Measurements from ENCODE around the gene ZNF699. TPM values are rescaled to one million over a fixed set of nuclear protein-coding genes. Genes with fewer than 3 reads are reported as not detected.

The ZNF699 gene
- total and polyA plus RNA-seq, 2 of the 13 experiments (the other 11 are each of a cell fraction or from before 2014, with no cell fraction given) = 0.33 to 2.2 TPM

DNA sequence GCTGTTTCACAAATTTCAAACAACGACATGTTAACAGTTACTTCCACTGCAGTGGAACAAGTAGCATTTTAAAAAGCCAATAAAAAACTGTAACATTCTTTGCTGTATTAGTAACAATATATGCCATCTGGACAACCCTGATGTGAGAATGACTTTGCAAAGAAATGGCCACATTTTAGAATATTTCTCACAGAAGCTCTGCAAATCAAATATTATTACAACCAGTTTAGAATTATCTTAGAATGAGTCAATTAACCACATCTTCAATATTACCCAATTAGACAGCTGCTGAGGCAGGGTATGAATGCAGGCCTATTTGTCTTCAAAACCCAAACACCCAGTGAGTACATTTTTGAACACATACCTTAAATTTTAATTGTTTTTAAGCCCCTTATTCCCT lies 3.2 kb downstream of the ZNF699 start (continued):
- TF ChIP-seq RBM39 (IDR thresholded peaks at IDR 0.05; ENCODE audit: low read depth, low read length, poor library complexity, severe bottlenecking) = no peak
- TF ChIP-seq ZZZ3 (CRISPR knock-in tag; IDR thresholded peaks at IDR 0.05; ENCODE audit: borderline replicate concordance) = no peak
- TF ChIP-seq TARDBP (CRISPR knock-in tag; IDR thresholded peaks at IDR 0.05) = no peak
- TF ChIP-seq MAFG (CRISPR knock-in tag; IDR thresholded peaks at IDR 0.05) = no peak
- TF ChIP-seq, protein P1, sequence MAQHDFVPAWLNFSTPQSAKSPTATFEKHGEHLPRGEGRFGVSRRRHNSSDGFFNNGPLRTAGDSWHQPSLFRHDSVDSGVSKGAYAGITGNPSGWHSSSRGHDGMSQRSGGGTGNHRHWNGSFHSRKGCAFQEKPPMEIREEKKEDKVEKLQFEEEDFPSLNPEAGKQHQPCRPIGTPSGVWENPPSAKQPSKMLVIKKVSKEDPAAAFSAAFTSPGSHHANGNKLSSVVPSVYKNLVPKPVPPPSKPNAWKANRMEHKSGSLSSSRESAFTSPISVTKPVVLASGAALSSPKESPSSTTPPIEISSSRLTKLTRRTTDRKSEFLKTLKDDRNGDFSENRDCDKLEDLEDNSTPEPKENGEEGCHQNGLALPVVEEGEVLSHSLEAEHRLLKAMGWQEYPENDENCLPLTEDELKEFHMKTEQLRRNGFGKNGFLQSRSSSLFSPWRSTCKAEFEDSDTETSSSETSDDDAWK (CRISPR knock-in tag; IDR thresholded peaks at IDR 0.05) = no peak
- TF ChIP-seq LCORL (IDR thresholded peaks at IDR 0.05) = no peak
- no peak for TF ChIP-seq LCORL (CRISPR knock-in tag; IDR thresholded peaks at IDR 0.05)
- TF ChIP-seq ZNF136 (CRISPR knock-in tag; IDR thresholded peaks at IDR 0.05; ENCODE audit: low read depth) = no peak
- no peak for TF ChIP-seq PHF8 (CRISPR knock-in tag; IDR thresholded peaks at IDR 0.05)
- no peak for TF ChIP-seq ZSCAN30 (CRISPR knock-in tag; IDR thresholded peaks at IDR 0.05)
- no peak for TF ChIP-seq GABPA (IDR thresholded peaks at IDR 0.05; ENCODE audit: low read depth, low read length)
- no peak for TF ChIP-seq GABPA (CRISPR knock-in tag; IDR thresholded peaks at IDR 0.05; ENCODE audit: low read depth)
- no peak for TF ChIP-seq DPF2 (CRISPR knock-in tag; IDR thresholded peaks at IDR 0.05; ENCODE audit: borderline replicate concordance, low read depth)
- TF ChIP-seq FIP1L1 (IDR thresholded peaks at IDR 0.05; ENCODE audit: borderline replicate concordance, insufficient read depth, low read depth, low read length) = no peak

DNA sequence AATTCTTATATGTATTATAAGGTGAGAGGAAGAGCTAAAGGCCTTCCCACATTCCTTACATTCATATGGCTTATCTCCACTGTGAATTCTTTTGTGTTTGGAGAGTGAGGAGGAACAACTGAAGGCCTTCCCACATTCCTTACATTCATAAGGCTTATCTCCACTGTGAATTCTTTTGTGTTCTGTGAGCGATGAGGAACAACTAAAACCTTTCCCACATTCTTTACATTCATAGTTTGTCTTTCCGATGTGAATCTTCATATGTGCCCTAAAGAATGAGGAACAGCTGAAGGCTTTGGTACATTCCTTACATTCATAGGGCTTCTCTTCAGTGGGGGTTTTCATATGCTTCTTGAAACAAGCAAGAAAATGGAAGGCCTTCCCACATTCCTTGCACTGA lies 13.3 kb downstream of the ZNF699 start:
- no peak overlapping the region for H3K27ac ChIP-seq (ENCODE audit: extremely low read length, insufficient read depth, low read length)
- no peaks in the 10 kb centered on the region for H3K4me1 ChIP-seq (ENCODE audit: insufficient read depth, low read length)
- H3K4me2 ChIP-seq (ENCODE audit: low read depth, low read length) = no peak overlapping the region
- ChIA-PET POLR2A (no interaction called here), CTCF (ENCODE audit: low intra/inter-chr PET ratio, low total read pairs) (no interaction called here)
- H3K9ac ChIP-seq (ENCODE audit: insufficient read depth, low read depth, low read length) = no peak overlapping the region
- peaks cover 93% of the 10 kb centered on the region for H3K9me3 ChIP-seq (ENCODE audit: low read length)
- FAIRE-seq (no peak), DNase-seq (ENCODE audit: low spot score) (no peak), ATAC-seq (no peak)
- intact Hi-C loops (cut with micrococcal nuclease; ENCODE audit: unreplicated experiment) = no loop called here
- peaks cover 1 to 22% of the 10 kb centered on the region in 2 experiments; a peak in 2 of 5 replicates for H3K36me3 ChIP-seq (replicated peaks in 1 of 2; ENCODE audit: control insufficient read depth in 1 of 2, insufficient read depth in 2 of 2, low read length in 2 of 2)
- H3K27me3 ChIP-seq (ENCODE audit: control insufficient read depth in 1 of 2, insufficient read depth in 2 of 2, low read length in 2 of 2) = no peaks in the 10 kb centered on the region
- no TSS peak for BruUV-seq (replicated peaks)
- no peaks in the 10 kb centered on the region for H3K79me2 ChIP-seq (ENCODE audit: insufficient read depth, low read length)
- TF ChIP-seq ATF1 (CRISPR knock-in tag; IDR thresholded peaks at IDR 0.05) = no peak
- no peak overlapping the region for H3K4me3 ChIP-seq (replicated peaks in 1 of 3; ENCODE audit: insufficient read depth in 1 of 3, low read depth in 2 of 3, low read length in 3 of 3)
- WGBS (ENCODE audit: low lambda C conversion rate) = 69% methylated on average over 2 of the region's 2 CpGs
- H2AFZ ChIP-seq (ENCODE audit: low read length) = no peak overlapping the region
- in situ Hi-C loops (cut with HindIII; ENCODE audit: extremely low pct_ligation_motif_present, low pct_unique_long_range_greater_than_20kb) = no loop called here
- H4K20me1 ChIP-seq (ENCODE audit: insufficient read depth, low read length) = no peaks in the 10 kb centered on the region
